Measurements from ENCODE around the gene AP1S3. TPM values are rescaled to one million over a fixed set of nuclear protein-coding genes. Genes with fewer than 3 reads are reported as not detected.

The AP1S3 gene
- total RNA-seq, 1 experiment from 2014 or later: 185 TPM

GRCh38 chr2:223853425-223853837, 16.0 kb upstream of the AP1S3 start:
- DNase-seq (ENCODE audit: low read depth, low spot score) (no peak), ATAC-seq (no peak)
- Histone ChIP-seq H3K36me3 (ENCODE audit: control insufficient read depth in 1 of 2, insufficient read depth in 2 of 2, low read length in 2 of 2) (no peaks in the 10 kb centered on the region), H3K4me3 (replicated peaks in 1 of 2; ENCODE audit: low read depth in 1 of 2, low read length in 2 of 2) (no peak overlapping the region), H2AFZ (ENCODE audit: low read depth, low read length, poor library complexity, severe bottlenecking) (no peak overlapping the region), H3K4me2 (ENCODE audit: low read length) (no peak overlapping the region), H3K9me2 (ENCODE audit: insufficient read depth) (no peaks in the 10 kb centered on the region), H3K9me3 (ENCODE audit: control insufficient read depth in 1 of 2, insufficient read depth in 1 of 2, low read depth in 1 of 2, low read length in 2 of 2) (no peaks in the 10 kb centered on the region), H3K9ac (ENCODE audit: low read length) (no peak overlapping the region), H3K27ac (ENCODE audit: low read depth, low read length) (no peak overlapping the region), H3K79me2 (ENCODE audit: insufficient read depth, low read length) (no peaks in the 10 kb centered on the region), H4K20me1 (ENCODE audit: insufficient read depth) (no peaks in the 10 kb centered on the region), H3K4me1 (ENCODE audit: control insufficient read depth in 1 of 2, insufficient read depth in 2 of 2, low read length in 2 of 2) (peaks cover 27 to 30% of the 10 kb centered on the region in 2 experiments), H3K27me3 (ENCODE audit: insufficient read depth, low read length) (no peaks in the 10 kb centered on the region)
- ChIA-PET POLR2A (no interaction called here), RAD21 (ENCODE audit: low non-redundant PET in 1 of 2, low total read pairs in 2 of 2, uncharacterized antibody in 2 of 2, unreplicated experiment in 2 of 2) (no interaction called here), CTCF (interaction anchor here (1.7 kb wide), 1 partner anchor 8 kb away, joined by 5 read pairs; no protein-coding TSS in a partner anchor)
- intact Hi-C loops (cut with micrococcal nuclease): no loop called here
- no peak for TF ChIP-seq JUND (IDR thresholded peaks at IDR 0.05)
- no peak for TF ChIP-seq EZH2phosphoT487 (IDR thresholded peaks at IDR 0.05; ENCODE audit: borderline replicate concordance)
- no peak for TF ChIP-seq ELF1 (IDR thresholded peaks at IDR 0.05; ENCODE audit: borderline replicate concordance, low read depth)
- TF ChIP-seq POLR2A (IDR thresholded peaks at IDR 0.05; ENCODE audit: borderline replicate concordance, extremely low read depth, insufficient read depth, insufficient read length): no peak
- TF ChIP-seq CEBPB (IDR thresholded peaks at IDR 0.05; ENCODE audit: low read depth): no peak
- no peak for TF ChIP-seq POLR2AphosphoS5 (IDR thresholded peaks at IDR 0.05; ENCODE audit: low read depth, low read length)
- TF ChIP-seq MAX (IDR thresholded peaks at IDR 0.05): no peak
- TF ChIP-seq RAD21 (IDR thresholded peaks at IDR 0.05; ENCODE audit: low read depth): no peak
- no peak for TF ChIP-seq ZNF274 (IDR thresholded peaks at IDR 0.05; ENCODE audit: low read depth, low read length)
- no peak for TF ChIP-seq ZFX (IDR thresholded peaks at IDR 0.05)
- TF ChIP-seq FOSL1 (IDR thresholded peaks at IDR 0.05; ENCODE audit: low read depth): no peak
- TF ChIP-seq CTCF (IDR thresholded peaks at IDR 0.05 in 2 of 3, conservative IDR thresholded peaks at IDR 0.05 in 1 of 3; ENCODE audit: borderline replicate concordance in 1 of 3, insufficient read depth in 1 of 3, low read depth in 2 of 3, low read length in 2 of 3): no peak
- TF ChIP-seq SRF (IDR thresholded peaks at IDR 0.05; ENCODE audit: low read depth): no peak
- no peak for TF ChIP-seq EZH2 (IDR thresholded peaks at IDR 0.05)
- TF ChIP-seq CBX3 (IDR thresholded peaks at IDR 0.05; ENCODE audit: low read depth): no peak
- BruUV-seq (replicated peaks): no TSS peak
